ENCODE results near the gene USP43.

DNA sequence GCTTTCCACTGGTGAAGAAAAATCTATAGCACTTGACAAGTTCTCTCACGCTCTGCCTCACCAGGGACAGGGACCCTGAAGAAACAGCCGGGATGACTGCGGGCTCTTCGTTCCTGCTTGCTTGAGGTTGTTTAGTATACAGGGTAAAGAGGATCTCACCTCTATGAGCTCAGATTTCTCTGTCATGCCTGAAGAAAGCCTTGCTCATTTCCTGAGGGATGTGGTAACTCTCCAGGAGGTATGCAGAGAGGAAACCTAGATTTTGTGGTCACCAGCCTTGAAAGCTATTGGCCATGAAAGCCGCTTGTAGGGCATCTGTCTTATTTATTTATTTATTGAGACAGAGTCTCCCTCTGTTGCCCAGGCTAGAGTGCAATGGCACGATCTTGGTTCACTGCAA, 23.2 kb downstream of the USP43 start:
- TF ChIP-seq, protein P1, sequence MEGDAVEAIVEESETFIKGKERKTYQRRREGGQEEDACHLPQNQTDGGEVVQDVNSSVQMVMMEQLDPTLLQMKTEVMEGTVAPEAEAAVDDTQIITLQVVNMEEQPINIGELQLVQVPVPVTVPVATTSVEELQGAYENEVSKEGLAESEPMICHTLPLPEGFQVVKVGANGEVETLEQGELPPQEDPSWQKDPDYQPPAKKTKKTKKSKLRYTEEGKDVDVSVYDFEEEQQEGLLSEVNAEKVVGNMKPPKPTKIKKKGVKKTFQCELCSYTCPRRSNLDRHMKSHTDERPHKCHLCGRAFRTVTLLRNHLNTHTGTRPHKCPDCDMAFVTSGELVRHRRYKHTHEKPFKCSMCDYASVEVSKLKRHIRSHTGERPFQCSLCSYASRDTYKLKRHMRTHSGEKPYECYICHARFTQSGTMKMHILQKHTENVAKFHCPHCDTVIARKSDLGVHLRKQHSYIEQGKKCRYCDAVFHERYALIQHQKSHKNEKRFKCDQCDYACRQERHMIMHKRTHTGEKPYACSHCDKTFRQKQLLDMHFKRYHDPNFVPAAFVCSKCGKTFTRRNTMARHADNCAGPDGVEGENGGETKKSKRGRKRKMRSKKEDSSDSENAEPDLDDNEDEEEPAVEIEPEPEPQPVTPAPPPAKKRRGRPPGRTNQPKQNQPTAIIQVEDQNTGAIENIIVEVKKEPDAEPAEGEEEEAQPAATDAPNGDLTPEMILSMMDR (IDR thresholded peaks at IDR 0.05): no peak
- no peak for TF ChIP-seq POLR2A (IDR thresholded peaks at IDR 0.05)

Measured in body of pancreas (tissue), 4 donors.